Measurements from ENCODE around the gene P2RX3.

Gene P2RX3

GRCh38 chr11:57368106-57368844 lies 30.1 kb downstream of the P2RX3 start:
- in situ Hi-C loops (cut with HindIII; ENCODE audit: low sequenced_read_pairs), result no loop called here
- H3K4me3 ChIP-seq (ENCODE audit: low read depth, low read length), result no peak overlapping the region
- no peak for TF ChIP-seq CTCF (IDR thresholded peaks at IDR 0.05; ENCODE audit: low read depth, low read length)
- no peak for DNase-seq (ENCODE audit: low read depth, low spot score)

GRCh38 chr11:57368845-57369232 lies 30.7 kb downstream of the P2RX3 start:
- no peak for DNase-seq (ENCODE audit: low read depth, low spot score)
- TF ChIP-seq CTCF (IDR thresholded peaks at IDR 0.05; ENCODE audit: low read depth, low read length), result no peak
- in situ Hi-C loops (cut with HindIII; ENCODE audit: low sequenced_read_pairs), result no loop called here
- H3K4me3 ChIP-seq (ENCODE audit: low read depth, low read length), result no peak overlapping the region

GRCh38 chr11:57370251-57370650 lies 32.1 kb downstream of the P2RX3 start:
- H3K4me3 ChIP-seq (ENCODE audit: low read depth, low read length), result no peak overlapping the region
- in situ Hi-C loops (cut with HindIII; ENCODE audit: low sequenced_read_pairs), result no loop called here
- TF ChIP-seq CTCF (IDR thresholded peaks at IDR 0.05; ENCODE audit: low read depth, low read length), result no peak
- no peak for DNase-seq (ENCODE audit: low read depth, low spot score)

GRCh38 chr11:57370941-57371340 lies 32.8 kb downstream of the P2RX3 start:
- in situ Hi-C loops (cut with HindIII; ENCODE audit: low sequenced_read_pairs), result no loop called here
- H3K4me3 ChIP-seq (ENCODE audit: low read depth, low read length), result no peak overlapping the region
- DNase-seq (ENCODE audit: low read depth, low spot score), result no peak
- TF ChIP-seq CTCF (IDR thresholded peaks at IDR 0.05; ENCODE audit: low read depth, low read length), result no peak

- no peak overlapping the region for H3K4me3 ChIP-seq (ENCODE audit: low read depth, low read length)
- no peak for DNase-seq (ENCODE audit: low read depth, low spot score)
- TF ChIP-seq CTCF (IDR thresholded peaks at IDR 0.05; ENCODE audit: low read depth, low read length), result no peak
- in situ Hi-C loops (cut with HindIII; ENCODE audit: low sequenced_read_pairs), result no loop called here
Measured at GRCh38 chr11:57373146-57373545, 35.0 kb downstream of the P2RX3 start.

GRCh38 chr11:57374966-57375365 lies 36.8 kb downstream of the P2RX3 start:
- DNase-seq (ENCODE audit: low read depth, low spot score), result no peak
- in situ Hi-C loops (cut with HindIII; ENCODE audit: low sequenced_read_pairs), result no loop called here
- no peak for TF ChIP-seq CTCF (IDR thresholded peaks at IDR 0.05; ENCODE audit: low read depth, low read length)
- no peak overlapping the region for H3K4me3 ChIP-seq (ENCODE audit: low read depth, low read length)
